ENCODE data around the gene NFE2L1. TPM values are rescaled to one million over a fixed set of nuclear protein-coding genes. Genes with fewer than 3 reads are reported as not detected.
"Not testable (repeated sequence)": the region's sequence is repeated elsewhere in the genome, so short reads cannot be mapped to it uniquely, and the experiment has no call there.

Gene NFE2L1, protein sequence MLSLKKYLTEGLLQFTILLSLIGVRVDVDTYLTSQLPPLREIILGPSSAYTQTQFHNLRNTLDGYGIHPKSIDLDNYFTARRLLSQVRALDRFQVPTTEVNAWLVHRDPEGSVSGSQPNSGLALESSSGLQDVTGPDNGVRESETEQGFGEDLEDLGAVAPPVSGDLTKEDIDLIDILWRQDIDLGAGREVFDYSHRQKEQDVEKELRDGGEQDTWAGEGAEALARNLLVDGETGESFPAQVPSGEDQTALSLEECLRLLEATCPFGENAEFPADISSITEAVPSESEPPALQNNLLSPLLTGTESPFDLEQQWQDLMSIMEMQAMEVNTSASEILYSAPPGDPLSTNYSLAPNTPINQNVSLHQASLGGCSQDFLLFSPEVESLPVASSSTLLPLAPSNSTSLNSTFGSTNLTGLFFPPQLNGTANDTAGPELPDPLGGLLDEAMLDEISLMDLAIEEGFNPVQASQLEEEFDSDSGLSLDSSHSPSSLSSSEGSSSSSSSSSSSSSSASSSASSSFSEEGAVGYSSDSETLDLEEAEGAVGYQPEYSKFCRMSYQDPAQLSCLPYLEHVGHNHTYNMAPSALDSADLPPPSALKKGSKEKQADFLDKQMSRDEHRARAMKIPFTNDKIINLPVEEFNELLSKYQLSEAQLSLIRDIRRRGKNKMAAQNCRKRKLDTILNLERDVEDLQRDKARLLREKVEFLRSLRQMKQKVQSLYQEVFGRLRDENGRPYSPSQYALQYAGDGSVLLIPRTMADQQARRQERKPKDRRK
- polyA plus RNA-seq (2012; ENCODE audit: low read depth, missing spikeins): 49.2 TPM

GRCh38 chr17:48047741-48048383 is at the start of gene NFE2L1:
TSS of gene NFE2L1 (plus strand) at chr17:48048359. CDS start at chr17:48051119, 2,760 bp downstream.
- peak; percentile 97 for FAIRE-seq
- TF ChIP-seq TAF1 (IDR thresholded peaks at IDR 0.05; ENCODE audit: low read depth, low read length) (peak; percentile 31; the same call in 1 of the 2 replicates), POLR2AphosphoS5 (IDR thresholded peaks at IDR 0.05; ENCODE audit: low read depth, low read length) (peak; percentile 94), PAX5 (IDR thresholded peaks at IDR 0.05; ENCODE audit: insufficient read depth, low read length, severe bottlenecking) (no peak), POLR2A (IDR thresholded peaks at IDR 0.05; ENCODE audit: low read depth, low read length) (peak; percentile 87), SPI1 (IDR thresholded peaks at IDR 0.05; ENCODE audit: low read depth, low read length) (peak; percentile 62; the same call in 1 of the 2 replicates), POU2F2 (IDR thresholded peaks at IDR 0.05; ENCODE audit: low read depth, low read length) (no peak)
- DNase-seq (ENCODE audit: insufficient read length, low spot score): peak; percentile 89

GRCh38 chr17:47999582-47999981 is 48.6 kb upstream of the NFE2L1 start:
- TF ChIP-seq TAF1 (IDR thresholded peaks at IDR 0.05; ENCODE audit: low read depth, low read length): no peak
- TF ChIP-seq SPI1 (IDR thresholded peaks at IDR 0.05; ENCODE audit: low read depth, low read length): no peak
- TF ChIP-seq POU2F2 (IDR thresholded peaks at IDR 0.05; ENCODE audit: low read depth, low read length): no peak
- no peak for TF ChIP-seq POLR2AphosphoS5 (IDR thresholded peaks at IDR 0.05; ENCODE audit: low read depth, low read length)
- no peak for TF ChIP-seq POLR2A (IDR thresholded peaks at IDR 0.05; ENCODE audit: low read depth, low read length)
- no peak for TF ChIP-seq PAX5 (IDR thresholded peaks at IDR 0.05; ENCODE audit: insufficient read depth, low read length, severe bottlenecking)
- no peak for FAIRE-seq
- DNase-seq (ENCODE audit: insufficient read length, low spot score): no peak

- DNase-seq (ENCODE audit: insufficient read length, low spot score): no peak
- no peak for FAIRE-seq
- no peak for TF ChIP-seq SPI1 (IDR thresholded peaks at IDR 0.05; ENCODE audit: low read depth, low read length)
- no peak for TF ChIP-seq POLR2A (IDR thresholded peaks at IDR 0.05; ENCODE audit: low read depth, low read length)
- TF ChIP-seq POU2F2 (IDR thresholded peaks at IDR 0.05; ENCODE audit: low read depth, low read length): no peak
- TF ChIP-seq PAX5 (IDR thresholded peaks at IDR 0.05; ENCODE audit: insufficient read depth, low read length, severe bottlenecking): no peak
- no peak for TF ChIP-seq TAF1 (IDR thresholded peaks at IDR 0.05; ENCODE audit: low read depth, low read length)
- no peak for TF ChIP-seq POLR2AphosphoS5 (IDR thresholded peaks at IDR 0.05; ENCODE audit: low read depth, low read length)
These were observed 47.0 kb upstream of the NFE2L1 start for GRCh38 chr17:48001197-48001596.

DNA sequence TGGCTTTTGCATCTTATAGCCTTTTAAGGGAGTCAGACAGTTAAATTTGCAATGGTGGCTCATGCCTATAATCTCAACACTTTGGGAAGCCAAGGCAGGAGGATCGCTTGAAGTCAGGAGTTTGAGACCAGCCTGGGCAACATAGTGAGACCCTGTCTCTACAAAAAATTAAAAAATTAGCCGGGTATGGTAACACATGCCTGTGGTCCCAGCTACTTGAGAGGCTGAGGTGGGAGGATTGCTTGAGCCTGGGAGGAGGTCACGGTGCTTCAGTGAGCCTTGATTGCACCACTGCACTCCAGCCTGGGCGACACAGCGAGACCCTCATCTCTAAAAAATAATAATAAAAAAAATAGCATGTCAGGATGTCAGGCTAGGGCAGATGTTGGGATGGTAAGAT is 46.5 kb upstream of the NFE2L1 start:
- not testable (repeated sequence) for DNase-seq (ENCODE audit: insufficient read length, low spot score); FAIRE-seq

DNA sequence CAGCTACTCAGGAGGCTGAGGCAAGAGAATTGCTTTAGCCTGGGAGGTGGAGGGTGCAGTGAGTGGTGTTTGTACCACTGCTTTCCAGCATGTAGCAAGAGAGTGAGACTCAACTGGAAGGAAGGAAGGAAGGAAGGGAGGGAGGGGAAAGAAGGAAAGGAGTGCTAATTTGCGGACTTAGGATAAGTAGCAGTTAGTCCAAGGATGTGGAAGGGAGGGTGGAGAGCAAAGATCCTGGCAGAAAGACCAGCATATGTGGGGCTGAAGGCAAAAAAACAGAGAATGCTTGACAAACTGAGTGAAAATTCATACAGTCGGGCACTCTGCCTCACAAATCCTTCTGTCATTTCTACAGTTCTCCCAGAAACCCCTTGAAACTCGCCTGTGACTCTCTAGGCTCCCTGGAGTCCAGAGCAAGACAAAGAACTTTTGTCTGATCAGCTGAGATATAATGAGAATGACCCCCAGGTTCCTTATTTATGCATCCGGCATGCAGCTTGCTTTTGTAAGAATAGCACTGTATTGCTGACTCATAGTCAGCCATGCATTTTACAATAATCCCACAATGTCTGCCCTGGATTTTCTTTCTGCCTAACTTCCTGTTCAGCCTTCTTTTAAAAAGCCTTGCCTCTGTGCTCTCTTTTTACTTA is 45.8 kb upstream of the NFE2L1 start:
- TF ChIP-seq POU2F2 (IDR thresholded peaks at IDR 0.05; ENCODE audit: low read depth, low read length): no peak
- TF ChIP-seq SPI1 (IDR thresholded peaks at IDR 0.05; ENCODE audit: low read depth, low read length): peak; percentile 34; the same call in 1 of the 2 replicates
- peak; percentile 40 for TF ChIP-seq PAX5 (IDR thresholded peaks at IDR 0.05; ENCODE audit: insufficient read depth, low read length, severe bottlenecking)
- DNase-seq (ENCODE audit: insufficient read length, low spot score): no peak
- peak; percentile 60 for FAIRE-seq

DNA sequence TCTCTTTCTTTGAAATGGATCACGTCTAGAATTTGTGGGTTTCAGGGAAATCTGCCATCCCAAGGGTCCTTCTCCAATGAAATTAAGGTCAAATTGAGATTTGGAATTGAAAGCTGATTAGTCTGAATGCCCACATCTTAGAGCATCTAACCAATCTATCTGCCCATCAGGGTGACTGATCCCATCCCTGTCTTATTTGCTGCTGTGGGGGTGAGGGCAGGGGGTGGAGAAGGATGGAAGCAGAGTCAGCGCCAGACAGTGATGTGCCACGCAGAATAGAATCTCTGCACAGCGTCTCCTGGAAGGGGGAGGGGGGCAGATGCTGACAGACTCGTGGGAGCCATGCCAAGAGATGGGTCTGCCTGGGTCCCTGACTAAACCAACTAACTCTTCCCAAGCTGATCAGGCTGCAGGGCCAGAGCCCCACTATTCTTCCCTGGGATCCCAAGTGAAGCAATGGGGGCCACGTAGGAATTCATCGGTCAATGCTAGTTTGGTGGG is 45.2 kb upstream of the NFE2L1 start:
- FAIRE-seq: no peak

DNA sequence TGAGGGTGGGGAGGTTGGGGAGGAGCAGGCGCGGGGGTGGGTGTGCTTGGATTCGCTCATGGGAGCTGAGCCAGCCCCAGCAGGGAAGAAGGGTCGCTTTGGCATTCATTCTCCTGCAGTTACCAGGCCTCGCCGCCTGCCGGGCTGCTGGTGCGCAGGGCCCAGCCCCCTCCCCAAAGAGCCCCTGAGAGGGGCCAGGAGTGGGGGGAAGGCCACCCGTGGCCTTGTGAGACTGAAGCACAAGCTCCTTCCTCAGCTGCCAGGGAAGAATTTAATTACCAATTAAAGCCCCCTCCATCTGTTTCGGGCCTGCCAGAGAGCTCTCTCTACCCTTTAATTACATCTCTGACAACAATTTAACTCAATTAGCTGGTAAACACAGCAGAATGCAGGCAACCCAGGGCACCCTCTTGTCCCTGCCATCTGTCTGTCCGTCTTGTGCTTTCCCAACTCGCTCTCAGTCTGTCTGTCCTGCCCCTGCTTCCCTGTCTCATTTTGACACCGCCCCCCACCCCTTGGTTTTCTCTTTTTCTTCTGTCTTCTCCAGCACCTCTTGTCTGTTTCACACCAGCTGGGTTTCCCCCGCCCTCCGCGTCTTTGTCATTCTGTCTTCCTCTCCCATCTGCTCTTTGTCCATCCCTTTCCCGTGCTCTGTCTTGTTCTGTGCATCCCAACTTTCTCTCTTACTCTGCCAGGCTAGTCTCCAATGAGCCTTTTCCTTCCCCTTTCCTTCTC is 44.6 kb upstream of the NFE2L1 start:
- DNase-seq (ENCODE audit: insufficient read length, low spot score) (no peak), FAIRE-seq (no peak)
- no peak for TF ChIP-seq SPI1 (IDR thresholded peaks at IDR 0.05; ENCODE audit: low read depth, low read length)
- TF ChIP-seq POU2F2 (IDR thresholded peaks at IDR 0.05; ENCODE audit: low read depth, low read length): no peak
- TF ChIP-seq POLR2A (IDR thresholded peaks at IDR 0.05; ENCODE audit: low read depth, low read length): no peak
- no peak for TF ChIP-seq PAX5 (IDR thresholded peaks at IDR 0.05; ENCODE audit: insufficient read depth, low read length, severe bottlenecking)
- TF ChIP-seq POLR2AphosphoS5 (IDR thresholded peaks at IDR 0.05; ENCODE audit: low read depth, low read length): no peak
- no peak for TF ChIP-seq TAF1 (IDR thresholded peaks at IDR 0.05; ENCODE audit: low read depth, low read length)

More for the DNA sequence above, 45.2 kb upstream of the NFE2L1 start:
- DNase-seq (ENCODE audit: insufficient read length, low spot score): no peak
- no peak for TF ChIP-seq PAX5 (IDR thresholded peaks at IDR 0.05; ENCODE audit: insufficient read depth, low read length, severe bottlenecking)
- TF ChIP-seq TAF1 (IDR thresholded peaks at IDR 0.05; ENCODE audit: low read depth, low read length): no peak
- no peak for TF ChIP-seq POLR2A (IDR thresholded peaks at IDR 0.05; ENCODE audit: low read depth, low read length)
- no peak for TF ChIP-seq POLR2AphosphoS5 (IDR thresholded peaks at IDR 0.05; ENCODE audit: low read depth, low read length)
- TF ChIP-seq POU2F2 (IDR thresholded peaks at IDR 0.05; ENCODE audit: low read depth, low read length): no peak
- no peak for TF ChIP-seq SPI1 (IDR thresholded peaks at IDR 0.05; ENCODE audit: low read depth, low read length)

DNA sequence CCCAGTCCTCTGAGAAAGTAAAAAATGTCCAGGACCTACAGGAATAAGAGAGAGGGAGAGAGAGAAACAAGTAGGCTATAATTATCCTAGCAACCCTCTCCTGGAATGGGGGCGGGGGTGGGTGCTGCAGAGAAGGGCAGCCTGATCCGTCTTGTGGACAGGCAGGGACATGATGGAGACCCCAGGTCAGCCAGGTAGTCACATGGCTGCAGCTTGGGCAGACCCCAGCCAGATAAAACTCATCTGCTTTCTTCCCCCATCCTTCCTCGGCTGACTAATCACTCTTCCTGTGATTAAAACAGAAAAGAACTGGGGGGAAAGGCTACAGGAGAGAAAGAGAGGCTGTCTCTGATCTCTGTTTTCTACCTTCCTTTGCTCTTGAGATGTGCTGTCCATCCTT is 43.2 kb upstream of the NFE2L1 start:
- DNase-seq (ENCODE audit: insufficient read length, low spot score) (no peak), FAIRE-seq (no peak)
- TF ChIP-seq POLR2AphosphoS5 (IDR thresholded peaks at IDR 0.05; ENCODE audit: low read depth, low read length) (no peak), SPI1 (IDR thresholded peaks at IDR 0.05; ENCODE audit: low read depth, low read length) (no peak), PAX5 (IDR thresholded peaks at IDR 0.05; ENCODE audit: insufficient read depth, low read length, severe bottlenecking) (no peak), POU2F2 (IDR thresholded peaks at IDR 0.05; ENCODE audit: low read depth, low read length) (no peak), POLR2A (IDR thresholded peaks at IDR 0.05; ENCODE audit: low read depth, low read length) (no peak), TAF1 (IDR thresholded peaks at IDR 0.05; ENCODE audit: low read depth, low read length) (no peak)
